HepG2 (cell line): ENCODE data around the gene FKBP8. TPM values are rescaled to one million over a fixed set of nuclear protein-coding genes. Genes with fewer than 3 reads are reported as not detected.

Experiments
- ATAC-seq: fragments of 200-7000 bp; cut with Tn5 transposase; 3 replicates; pipeline ENCODE4 v1.9.1; 2020; ENCODE audit warnings: mild to moderate bottlenecking, moderate library complexity
- BruUV-seq: library from RNA; stranded (reverse); fragments of 400-500 nt; replicated peaks from 2 replicates; lab custom pipeline; 2021; lab: Mats Ljungman, UMichigan
- CTCF ChIA-PET: fragments of 300-600 bp; formaldehyde crosslinking; extraction: SDS; loops from one replicate; lab custom pipeline; 2021; ENCODE audit warnings: low total read pairs, inconsistent platforms, low intra/inter-chr PET ratio; lab: Yijun Ruan, JAX
- POLR2A ChIA-PET: fragments of 350-600 bp; sonication (Branson Sonifier 250); formaldehyde crosslinking; loops from one replicate; lab custom pipeline; 2020; ENCODE audit warnings: antibody characterized with exemption, inconsistent platforms; lab: Yijun Ruan, JAX
- DNase-seq: peaks from one replicate; pipeline ENCODE4 v3.0.0-alpha.2; 2015; ENCODE audit warnings: low spot score
- FAIRE-seq: peaks from 3 replicates; lab custom pipeline; 2011; peaks lifted over from hg19 to GRCh38; lab: Jason Lieb, UNC
- H2AFZ ChIP-seq: one replicate; pipeline ENCODE4 v1.6.1; 2011; ENCODE audit warnings: low read length, inconsistent platforms
- H3K27ac ChIP-seq: fragments of 300-600 bp; 3 replicates; pipeline ENCODE4 v1.8.0; 2011; ENCODE audit warnings: mixed run types, mild to moderate bottlenecking, mixed read lengths, low read length, inconsistent platforms; ENCODE audit not compliant: insufficient read depth; ENCODE audit errors: extremely low read length
- H3K27me3 ChIP-seq, 2 experiments: fragments of 200-600 bp in 1 of 2; 2 replicates in 1 of 2; 3 replicates in 1 of 2; pipeline versions ENCODE4 v1.6.0 to v1.8.0; 2011; ENCODE audit warnings: low read length in 2 of 2, mild to moderate bottlenecking in 2 of 2, moderate library complexity in 2 of 2, inconsistent platforms in 1 of 2; ENCODE audit not compliant: insufficient read depth in 2 of 2, control insufficient read depth in 1 of 2
- H3K36me3 ChIP-seq, 2 experiments: fragments of 200-600 bp in 1 of 2; replicated peaks in 1 of 2; 2 replicates in 1 of 2; 3 replicates in 1 of 2; pipeline versions ENCODE4 v1.5.1 to v1.8.0; 2011; ENCODE audit warnings: low read length in 2 of 2, inconsistent platforms in 1 of 2; ENCODE audit not compliant: insufficient read depth in 2 of 2, control insufficient read depth in 1 of 2
- H3K4me1 ChIP-seq: 2 replicates; pipeline ENCODE4 v1.5.1; 2012; ENCODE audit warnings: low read length, inconsistent platforms; ENCODE audit not compliant: insufficient read depth
- H3K4me2 ChIP-seq: 2 replicates; pipeline ENCODE4 v1.6.0; 2011; ENCODE audit warnings: low read depth, low read length, inconsistent platforms
- H3K4me3 ChIP-seq, 3 experiments: fragments of 200-600 bp in 1 of 3; sonication (generic), shearing (Covaris generic) in 1 of 3; replicated peaks in 1 of 3; 2 replicates each; pipeline ENCODE4 v1.5.1; 2011 to 2016; ENCODE audit warnings: low read length in 3 of 3, inconsistent platforms in 2 of 3, low read depth in 2 of 3, mild to moderate bottlenecking in 2 of 3, control low read depth in 1 of 3, mixed read lengths in 1 of 3; ENCODE audit not compliant: insufficient read depth in 1 of 3
- H3K79me2 ChIP-seq: one replicate; pipeline ENCODE4 v1.6.1; 2011; ENCODE audit warnings: low read length, inconsistent platforms; ENCODE audit not compliant: insufficient read depth
- H3K9ac ChIP-seq: 2 replicates; pipeline ENCODE4 v1.6.0; 2011; ENCODE audit warnings: mild to moderate bottlenecking, low read depth, low read length, inconsistent platforms; ENCODE audit not compliant: insufficient read depth
- H3K9me3 ChIP-seq: 2 replicates; pipeline ENCODE4 v1.5.1; 2012; ENCODE audit warnings: mild to moderate bottlenecking, low read length
- H4K20me1 ChIP-seq: 2 replicates; pipeline ENCODE4 v1.6.0; 2011; ENCODE audit warnings: inconsistent platforms, mild to moderate bottlenecking, low read length, moderate library complexity; ENCODE audit not compliant: insufficient read depth
- POLR2G ChIP-seq: fragments of 200-400 bp; formaldehyde crosslinking; IDR thresholded peaks from 2 replicates; pipeline ENCODE4 v1.6.1; 2018; ENCODE audit warnings: mild to moderate bottlenecking, low read depth, low read length, moderate library complexity
- RBM22 ChIP-seq: fragments of 200-400 bp; formaldehyde crosslinking; optimal IDR thresholded peaks from 2 replicates; pipeline ENCODE3; 2017; ENCODE audit warnings: mild to moderate bottlenecking, low read length, moderate library complexity
- SOX13 ChIP-seq, 3 experiments: fragments of 450-650 bp in 1 of 3; sonication (generic) in 1 of 3; formaldehyde crosslinking in 1 of 3; IDR thresholded peaks in 2 of 3; conservative IDR thresholded peaks in 1 of 3; 2 replicates each; pipeline versions ENCODE4 v1.5.0 to v1.6.1; 2016 to 2020; ENCODE audit warnings: antibody characterized with exemption in 1 of 3, mild to moderate bottlenecking in 1 of 3, missing compliant biosample characterization in 1 of 3, missing genetic modification reagents in 1 of 3, moderate library complexity in 1 of 3
- ZNF121 ChIP-seq: sonication (generic); formaldehyde crosslinking; IDR thresholded peaks from 2 replicates; pipeline ENCODE4 v1.5.0; 2020; ENCODE audit warnings: mild to moderate bottlenecking, missing genetic modification reagents
- ZNF792 ChIP-seq: IDR thresholded peaks from 2 replicates; pipeline ENCODE4 v1.6.1; 2016
- ZNF839 ChIP-seq: sonication (generic); formaldehyde crosslinking; IDR thresholded peaks from 2 replicates; pipeline ENCODE4 v1.4.0; 2020; ENCODE audit warnings: missing genetic modification reagents, mild to moderate bottlenecking, borderline replicate concordance
- WGBS: methylation state at CpG from one replicate; pipeline ENCODE4 v1.1.6; 2017; ENCODE audit warnings: low lambda C conversion rate; 5-methylcytosine and 5-hydroxymethylcytosine counted together
- in situ Hi-C: cut with HindIII; loops from 2 replicates; pipeline ENCODE4 v1.10.0; 2017; ENCODE audit warnings: low pct_unique_long_range_greater_than_20kb; ENCODE audit not compliant: extremely low pct_ligation_motif_present
- intact Hi-C: fragments of 100-400 bp; cut with micrococcal nuclease; formaldehyde crosslinking; loops from one replicate; pipeline ENCODE4 v1.10.0; 2022; ENCODE audit not compliant: unreplicated experiment
- polyA plus RNA-seq, 8 experiments: library from polyadenylated mRNA; depleted of rRNA in 3 of 8; stranded (reverse) in 7 of 8; unstranded in 1 of 8; fragments of >200 nt; fragmentation: Illumina TruSeq in 4 of 8; extraction: Trizol in 4 of 8; gene quantifications; 2 replicates each; pipeline versions ENCODE4 v1.2.1 to v1.2.3, GENCODE V29; 2011 to 2016; ENCODE audit warnings: low read depth in 4 of 8, missing spikeins in 1 of 8, mixed read lengths in 1 of 8; ENCODE audit not compliant: insufficient read depth in 1 of 8
- total RNA-seq, 5 experiments: library from RNA; depleted of rRNA; stranded (reverse); fragments of >200 nt; fragmentation: Illumina TruSeq; extraction: Trizol; gene quantifications; 2 replicates each; pipeline ENCODE4 v1.2.3, GENCODE V29; 2016; ENCODE audit warnings: low read depth in 1 of 5

Gene FKBP8
- total and polyA plus RNA-seq, 2 of the 13 experiments (the other 11 are each of a cell fraction or from before 2014, with no cell fraction given) = 81.7 to 93.9 TPM

DNA sequence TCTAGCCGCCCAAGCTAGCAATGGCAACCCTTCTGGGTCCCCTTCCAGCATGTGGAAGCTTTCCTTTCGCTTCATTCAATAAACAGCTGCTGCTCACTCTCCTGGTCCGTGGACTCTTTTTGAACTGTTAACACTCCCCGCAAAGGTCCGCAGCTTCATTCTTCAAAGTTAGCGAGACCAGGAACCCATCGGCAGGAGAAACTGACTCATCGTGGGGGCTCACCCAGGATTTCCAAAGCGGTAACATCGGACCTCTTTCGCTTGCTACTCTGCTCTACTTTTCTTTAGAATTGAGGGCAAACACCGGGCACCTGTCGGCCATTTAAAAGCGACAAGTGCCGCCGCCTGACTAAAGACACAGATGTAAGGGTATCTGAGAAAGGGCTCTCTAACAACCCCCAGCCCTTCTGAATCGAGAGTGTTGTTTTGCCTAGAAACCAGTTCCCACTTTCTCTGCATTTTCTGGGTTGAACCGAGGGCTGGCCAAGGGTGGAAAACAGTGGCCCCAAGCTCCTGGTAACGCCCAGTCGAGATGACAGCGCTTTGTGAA, 34.1 kb upstream of the FKBP8 start:
- Histone ChIP-seq H3K9ac (no peak overlapping the region), H3K4me1 (peaks cover 15% of the 10 kb centered on the region), H3K9me3 (no peaks in the 10 kb centered on the region), H3K4me2 (no peak overlapping the region), H3K4me3 (no peak overlapping the region), H3K36me3 (peaks cover 16 to 23% of the 10 kb centered on the region in 2 experiments; a peak in 4 of 5 replicates), H3K79me2 (peaks cover 14% of the 10 kb centered on the region), H4K20me1 (peaks cover 10% of the 10 kb centered on the region), H2AFZ (no peak overlapping the region), H3K27ac (no peak overlapping the region), H3K27me3 (no peaks in the 10 kb centered on the region; a peak in 1 of 5 replicates)
- ATAC-seq (no peak), FAIRE-seq (no peak), DNase-seq (no peak)
- CTCF ChIA-PET = no interaction called here
- TF ChIP-seq POLR2G = peak; percentile 57
- TF ChIP-seq RBM22 = peak; percentile 37
- TF ChIP-seq ZNF792 (CRISPR knock-in tag) = no peak
- BruUV-seq = no TSS peak
- WGBS = 95% methylated on average over 21 of the region's 21 CpGs
- in situ Hi-C loops = no loop called here
- intact Hi-C loops = no loop called here
- POLR2A ChIA-PET = interaction anchor here (0.9 to 2.1 kb wide), 2 partner anchors 10 to 11 kb away, joined by 3 to 7 read pairs; partner anchors contain the start of gene REX1BD

DNA sequence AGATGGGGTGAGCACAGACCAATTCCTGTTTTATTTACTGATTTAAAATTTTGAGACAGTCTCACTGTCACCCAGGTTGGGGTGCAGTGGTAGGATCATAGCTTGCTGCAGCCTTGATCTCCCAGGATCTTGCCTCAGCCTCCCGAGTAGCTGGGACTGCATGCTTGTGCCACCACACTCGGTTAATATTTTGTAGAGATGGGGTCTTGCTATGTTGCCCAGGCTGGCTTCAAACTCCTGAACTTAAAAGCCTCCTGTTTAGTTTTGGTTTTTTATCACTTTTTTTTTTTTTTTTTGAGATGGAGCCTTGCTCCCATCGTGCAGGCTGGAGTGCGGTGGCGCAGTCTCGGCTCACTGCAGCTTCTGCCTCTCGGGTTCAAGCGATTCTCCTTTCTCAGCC, 33.0 kb upstream of the FKBP8 start:
- H3K4me1 ChIP-seq = peaks cover 15% of the 10 kb centered on the region
- H3K4me3 ChIP-seq = no peak overlapping the region
- no peak overlapping the region for H3K9ac ChIP-seq
- FAIRE-seq (no peak), DNase-seq (no peak), ATAC-seq (no peak)
- POLR2A ChIA-PET = interaction anchor here (0.7 to 2.1 kb wide), 2 partner anchors 12 to 45 kb away, joined by 3 to 7 read pairs; partner anchors contain the start of gene REX1BD
- no peaks in the 10 kb centered on the region for H3K9me3 ChIP-seq
- peaks cover 16 to 23% of the 10 kb centered on the region in 2 experiments; a peak in 4 of 5 replicates for H3K36me3 ChIP-seq
- in situ Hi-C loops = no loop called here
- no peak overlapping the region for H3K27ac ChIP-seq
- CTCF ChIA-PET = no interaction called here
- H3K4me2 ChIP-seq = no peak overlapping the region
- WGBS = 96% methylated on average over 8 of the region's 8 CpGs
- no peaks in the 10 kb centered on the region; a peak in 1 of 5 replicates for H3K27me3 ChIP-seq
- intact Hi-C loops = no loop called here
- no peak for TF ChIP-seq ZNF839 (CRISPR knock-in tag)
- peak; percentile 82 for TF ChIP-seq ZNF121 (CRISPR knock-in tag)
- no peak for TF ChIP-seq SOX13 (IDR thresholded peaks at IDR 0.05)
- no peak for TF ChIP-seq SOX13 (CRISPR knock-in tag; conservative IDR thresholded peaks at IDR 0.05 in 1 of 2, IDR thresholded peaks at IDR 0.05 in 1 of 2)
- H4K20me1 ChIP-seq = peaks cover 10% of the 10 kb centered on the region
- no TSS peak for BruUV-seq
- H3K79me2 ChIP-seq = peaks cover 21% of the 10 kb centered on the region
- H2AFZ ChIP-seq = no peak overlapping the region
